DND-41 (cell line): ENCODE measurements around the gene ATP8A2.

Source experiments
- EZH2 ChIP-seq: IDR thresholded peaks from 3 replicates; pipeline ENCODE4 v1.6.1; 2012; ENCODE audit warnings: borderline replicate concordance, low read depth, mild to moderate bottlenecking, moderate library complexity, low read length, inconsistent platforms; ENCODE audit not compliant: severe bottlenecking
- TF ChIP-seq, protein P1 (sequence below): IDR thresholded peaks from 2 replicates; pipeline ENCODE4 v1.5.1; 2012; ENCODE audit warnings: borderline replicate concordance, low read length, moderate library complexity, mild to moderate bottlenecking; ENCODE audit not compliant: poor library complexity, severe bottlenecking; ENCODE audit errors: extremely low read depth

DNA sequence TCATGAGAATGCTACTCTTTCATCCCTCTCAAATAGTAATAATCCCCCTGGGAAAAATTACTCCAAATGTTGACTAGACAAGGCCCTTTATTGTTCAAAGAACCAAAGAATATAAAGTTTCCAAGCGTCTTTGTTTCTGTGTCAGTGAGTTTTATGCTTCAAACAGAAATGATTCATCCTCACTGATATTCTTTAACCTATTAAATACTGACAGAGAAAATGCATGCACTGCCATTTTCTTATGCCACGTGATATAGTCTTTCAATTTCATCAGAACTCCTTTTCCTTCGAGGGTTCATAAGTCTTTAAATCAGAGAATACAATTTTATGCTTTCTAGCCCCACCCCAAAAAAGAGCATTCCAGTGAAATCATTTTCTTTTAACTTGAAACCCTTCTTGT, 468.5 kb downstream of the ATP8A2 start:
- TF ChIP-seq, protein P1, sequence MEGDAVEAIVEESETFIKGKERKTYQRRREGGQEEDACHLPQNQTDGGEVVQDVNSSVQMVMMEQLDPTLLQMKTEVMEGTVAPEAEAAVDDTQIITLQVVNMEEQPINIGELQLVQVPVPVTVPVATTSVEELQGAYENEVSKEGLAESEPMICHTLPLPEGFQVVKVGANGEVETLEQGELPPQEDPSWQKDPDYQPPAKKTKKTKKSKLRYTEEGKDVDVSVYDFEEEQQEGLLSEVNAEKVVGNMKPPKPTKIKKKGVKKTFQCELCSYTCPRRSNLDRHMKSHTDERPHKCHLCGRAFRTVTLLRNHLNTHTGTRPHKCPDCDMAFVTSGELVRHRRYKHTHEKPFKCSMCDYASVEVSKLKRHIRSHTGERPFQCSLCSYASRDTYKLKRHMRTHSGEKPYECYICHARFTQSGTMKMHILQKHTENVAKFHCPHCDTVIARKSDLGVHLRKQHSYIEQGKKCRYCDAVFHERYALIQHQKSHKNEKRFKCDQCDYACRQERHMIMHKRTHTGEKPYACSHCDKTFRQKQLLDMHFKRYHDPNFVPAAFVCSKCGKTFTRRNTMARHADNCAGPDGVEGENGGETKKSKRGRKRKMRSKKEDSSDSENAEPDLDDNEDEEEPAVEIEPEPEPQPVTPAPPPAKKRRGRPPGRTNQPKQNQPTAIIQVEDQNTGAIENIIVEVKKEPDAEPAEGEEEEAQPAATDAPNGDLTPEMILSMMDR = no peak
- no peak for TF ChIP-seq EZH2
